Endothelial cell of umbilical vein (primary cell): Measurements from ENCODE around the gene SF3B1. TPM values are rescaled to one million over a fixed set of nuclear protein-coding genes. Genes with fewer than 3 reads are reported as not detected.

Source experiments
- BruUV-seq: library from RNA; stranded (reverse); fragments of 400-500 nt; replicated peaks from 2 replicates; lab custom pipeline; 2021; lab: Mats Ljungman, UMichigan
- CTCF ChIA-PET: fragments of 300-600, 350-600 bp; sonication (Branson Sonifier 250); formaldehyde crosslinking; loops from one replicate; lab custom pipeline; 2021; ENCODE audit warnings: antibody characterized with exemption, inconsistent platforms; lab: Charles Lee
- POLR2A ChIA-PET: fragments of 300-600, 350-600 bp; sonication (Branson Sonifier 250); formaldehyde crosslinking; loops from one replicate; lab custom pipeline; 2021; ENCODE audit warnings: antibody characterized with exemption, inconsistent platforms; lab: Charles Lee
- DNase-seq: peaks from one replicate; pipeline ENCODE4 v3.0.0-alpha.2; 2011; ENCODE audit warnings: low read depth, low spot score
- FAIRE-seq: peaks from 2 replicates; lab custom pipeline; 2011; peaks lifted over from hg19 to GRCh38; lab: Jason Lieb, UNC
- H2AFZ ChIP-seq: 2 replicates; pipeline ENCODE4 v1.6.0; 2012; ENCODE audit warnings: low read depth, low read length, control low read depth, inconsistent platforms
- H3K27ac ChIP-seq: 2 replicates; pipeline ENCODE4 v1.5.1; 2011; ENCODE audit warnings: low read depth, mild to moderate bottlenecking, control low read depth, low read length, moderate library complexity; ENCODE audit not compliant: insufficient read depth
- H3K27me3 ChIP-seq, 2 experiments: 2 replicates each; pipeline versions ENCODE4 v1.6.0 to v1.6.1; 2011; ENCODE audit warnings: low read length in 2 of 2, mixed read lengths in 1 of 2; ENCODE audit not compliant: control insufficient read depth in 2 of 2, insufficient read depth in 2 of 2
- H3K36me3 ChIP-seq, 2 experiments: 2 replicates in 1 of 2; 3 replicates in 1 of 2; pipeline ENCODE4 v1.5.1; 2011; ENCODE audit warnings: low read length in 2 of 2, mild to moderate bottlenecking in 1 of 2, moderate library complexity in 1 of 2; ENCODE audit not compliant: control insufficient read depth in 2 of 2, insufficient read depth in 2 of 2; ENCODE audit errors: extremely low read depth in 1 of 2
- H3K4me1 ChIP-seq: 3 replicates; pipeline ENCODE4 v1.5.1; 2011; ENCODE audit warnings: mild to moderate bottlenecking, low read length; ENCODE audit not compliant: control insufficient read depth, insufficient read depth; ENCODE audit errors: extremely low read depth
- H3K4me2 ChIP-seq: 2 replicates; pipeline ENCODE4 v1.6.1; 2011; ENCODE audit warnings: low read length, control low read depth, mixed read lengths; ENCODE audit not compliant: insufficient read depth
- H3K4me3 ChIP-seq, 3 experiments: fragments of 200-600 bp in 1 of 3; sonication (generic), shearing (Covaris generic) in 1 of 3; replicated peaks in 1 of 3; 2 replicates each; pipeline ENCODE4 v1.5.1; 2011 to 2016; ENCODE audit warnings: control low read depth in 3 of 3, low read length in 3 of 3, mild to moderate bottlenecking in 2 of 3, inconsistent platforms in 1 of 3, low read depth in 1 of 3, moderate library complexity in 1 of 3; ENCODE audit not compliant: insufficient read depth in 1 of 3
- H3K79me2 ChIP-seq: 2 replicates; pipeline ENCODE4 v1.6.0; 2012; ENCODE audit warnings: low read length, inconsistent platforms; ENCODE audit not compliant: control insufficient read depth, insufficient read depth
- H3K9ac ChIP-seq: replicated peaks from 2 replicates; pipeline ENCODE3; 2011; ENCODE audit warnings: low read length, control low read depth; ENCODE audit not compliant: insufficient read depth; ENCODE audit errors: extremely low read depth
- H3K9me1 ChIP-seq: replicated peaks from 3 replicates; pipeline ENCODE4 v1.6.0; 2011; ENCODE audit warnings: mild to moderate bottlenecking, low read length; ENCODE audit not compliant: control insufficient read depth, insufficient read depth; ENCODE audit errors: extremely low read depth
- H3K9me3 ChIP-seq: replicated peaks from 2 replicates; pipeline ENCODE4 v1.5.1; 2012; ENCODE audit warnings: low read length, inconsistent platforms; ENCODE audit not compliant: control insufficient read depth, insufficient read depth
- H4K20me1 ChIP-seq: replicated peaks from 2 replicates; pipeline ENCODE3; 2011; ENCODE audit warnings: mild to moderate bottlenecking, low read length; ENCODE audit not compliant: control insufficient read depth, insufficient read depth; ENCODE audit errors: extremely low read depth
- EZH2 ChIP-seq: IDR thresholded peaks from 2 replicates; pipeline ENCODE4 v1.6.1; 2012; ENCODE audit warnings: borderline replicate concordance, low read depth, mild to moderate bottlenecking, moderate library complexity, low read length, inconsistent platforms; ENCODE audit not compliant: severe bottlenecking
- FOS ChIP-seq: IDR thresholded peaks from 2 replicates; pipeline ENCODE4 v1.6.1; 2011; ENCODE audit warnings: mild to moderate bottlenecking, low read length, moderate library complexity, borderline replicate concordance; ENCODE audit not compliant: insufficient read depth
- GATA2 ChIP-seq: IDR thresholded peaks from 2 replicates; pipeline ENCODE4 v1.7.0; 2011; ENCODE audit warnings: low read depth, mild to moderate bottlenecking, moderate library complexity, mixed read lengths, low read length; ENCODE audit not compliant: insufficient read length, insufficient read depth
- JUN ChIP-seq: IDR thresholded peaks from 2 replicates; pipeline ENCODE4 v1.6.1; 2011; ENCODE audit warnings: borderline replicate concordance, low read depth; ENCODE audit not compliant: insufficient read length, insufficient read depth
- MYC ChIP-seq: IDR thresholded peaks from one replicate; pipeline ENCODE4 v1.6.1; 2011; ENCODE audit warnings: mild to moderate bottlenecking, low read depth, low read length
- POLR2A ChIP-seq: IDR thresholded peaks from 2 replicates; pipeline ENCODE4 v1.6.1; 2012; ENCODE audit warnings: low read depth, mild to moderate bottlenecking, control low read depth, low read length
- POLR2AphosphoS5 ChIP-seq: IDR thresholded peaks from 2 replicates; pipeline ENCODE4 v1.6.1; 2012; ENCODE audit warnings: low read depth, mild to moderate bottlenecking, control low read depth, low read length, moderate library complexity; ENCODE audit not compliant: insufficient read depth
- dilution Hi-C: fragments of 300-500 bp; cut with MboI; formaldehyde crosslinking; loops from one replicate; pipeline ENCODE4 v1.15.0; 2019; ENCODE audit warnings: low sequenced_read_pairs; ENCODE audit not compliant: extremely low pct_ligation_motif_present
- intact Hi-C: fragments of 100-400 bp; cut with micrococcal nuclease; formaldehyde crosslinking; loops from one replicate; pipeline ENCODE4 v1.10.0; 2022
- polyA plus RNA-seq, 4 experiments: library from polyadenylated mRNA; depleted of rRNA in 3 of 4; stranded (reverse) in 3 of 4; unstranded in 1 of 4; fragments of >200 nt; gene quantifications; 2 replicates each; pipeline versions ENCODE4 v1.2.1 to v1.2.3, GENCODE V29; 2011 to 2012; ENCODE audit warnings: missing spikeins in 1 of 4
- total RNA-seq: library from RNA; stranded (reverse); gene quantifications from 2 replicates; pipeline ENCODE4 v1.2.3, GENCODE V29; 2021
- TF ChIP-seq, protein P1 (sequence below): IDR thresholded peaks from 2 replicates; pipeline ENCODE4 v1.6.1; 2011; ENCODE audit not compliant: insufficient read depth, insufficient read length
- TF ChIP-seq, protein P2 (sequence below), 2 donors: IDR thresholded peaks; 1 replicate in 1 of 2; 2 replicates in 1 of 2; pipeline ENCODE4 v1.5.1; 2011; ENCODE audit warnings: low read length in 2 of 2, mild to moderate bottlenecking in 2 of 2, moderate library complexity in 2 of 2, control low read depth in 1 of 2, inconsistent platforms in 1 of 2, low read depth in 1 of 2; ENCODE audit not compliant: insufficient read depth in 1 of 2; ENCODE audit errors: extremely low read depth in 1 of 2

SF3B1 gene
- total and polyA plus RNA-seq, 2 donors (not counting 3 experiments of a cell fraction or from before 2014, with no cell fraction given) = 234 to 321 TPM

DNA sequence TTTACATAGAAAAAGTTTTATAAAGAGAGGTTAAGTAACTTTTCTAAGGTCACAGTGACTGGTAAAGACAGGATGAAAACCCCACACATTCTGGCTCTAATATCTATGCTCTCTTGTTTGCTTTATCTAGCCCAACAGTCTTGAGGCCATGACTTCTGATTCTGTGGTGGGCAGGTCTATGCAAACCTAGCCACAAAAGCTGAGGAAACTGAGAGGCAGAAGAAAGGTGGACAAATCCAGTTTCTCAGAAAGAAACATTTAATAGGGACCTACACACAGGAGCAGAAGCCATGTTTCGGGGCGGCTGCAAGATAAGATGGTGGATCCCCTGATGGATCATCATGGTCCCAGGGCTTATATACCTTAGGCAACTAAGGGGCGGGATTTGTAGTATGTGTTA lies 43.0 kb upstream of the SF3B1 start:
- POLR2A ChIA-PET = no interaction called here
- peak; percentile 8 for FAIRE-seq

More for the DNA sequence above, 43.0 kb upstream of the SF3B1 start:
- BruUV-seq = no TSS peak
- Histone ChIP-seq H3K36me3 (peaks cover 0 to 10% of the 10 kb centered on the region in 2 experiments), H3K9ac (no peak overlapping the region), H3K4me3 (no peak overlapping the region), H3K4me2 (no peak overlapping the region), H3K79me2 (no peaks in the 10 kb centered on the region), H3K9me3 (no peaks in the 10 kb centered on the region), H4K20me1 (no peaks in the 10 kb centered on the region), H3K27me3 (no peaks in the 10 kb centered on the region), H3K27ac (no peak overlapping the region), H2AFZ (no peak overlapping the region), H3K9me1 (no peaks in the 10 kb centered on the region), H3K4me1 (no peaks in the 10 kb centered on the region)
- no peak for TF ChIP-seq POLR2AphosphoS5
- no peak for TF ChIP-seq MYC
- no peak for TF ChIP-seq GATA2
- TF ChIP-seq POLR2A = no peak
- TF ChIP-seq EZH2 = no peak
- no peak for TF ChIP-seq FOS
- TF ChIP-seq, protein P1, sequence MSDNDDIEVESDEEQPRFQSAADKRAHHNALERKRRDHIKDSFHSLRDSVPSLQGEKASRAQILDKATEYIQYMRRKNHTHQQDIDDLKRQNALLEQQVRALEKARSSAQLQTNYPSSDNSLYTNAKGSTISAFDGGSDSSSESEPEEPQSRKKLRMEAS = no peak
- TF ChIP-seq, protein P2, sequence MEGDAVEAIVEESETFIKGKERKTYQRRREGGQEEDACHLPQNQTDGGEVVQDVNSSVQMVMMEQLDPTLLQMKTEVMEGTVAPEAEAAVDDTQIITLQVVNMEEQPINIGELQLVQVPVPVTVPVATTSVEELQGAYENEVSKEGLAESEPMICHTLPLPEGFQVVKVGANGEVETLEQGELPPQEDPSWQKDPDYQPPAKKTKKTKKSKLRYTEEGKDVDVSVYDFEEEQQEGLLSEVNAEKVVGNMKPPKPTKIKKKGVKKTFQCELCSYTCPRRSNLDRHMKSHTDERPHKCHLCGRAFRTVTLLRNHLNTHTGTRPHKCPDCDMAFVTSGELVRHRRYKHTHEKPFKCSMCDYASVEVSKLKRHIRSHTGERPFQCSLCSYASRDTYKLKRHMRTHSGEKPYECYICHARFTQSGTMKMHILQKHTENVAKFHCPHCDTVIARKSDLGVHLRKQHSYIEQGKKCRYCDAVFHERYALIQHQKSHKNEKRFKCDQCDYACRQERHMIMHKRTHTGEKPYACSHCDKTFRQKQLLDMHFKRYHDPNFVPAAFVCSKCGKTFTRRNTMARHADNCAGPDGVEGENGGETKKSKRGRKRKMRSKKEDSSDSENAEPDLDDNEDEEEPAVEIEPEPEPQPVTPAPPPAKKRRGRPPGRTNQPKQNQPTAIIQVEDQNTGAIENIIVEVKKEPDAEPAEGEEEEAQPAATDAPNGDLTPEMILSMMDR (IDR thresholded peaks at IDR 0.05; ENCODE audit: extremely low read depth in 1 of 2, insufficient read depth in 1 of 2, low read depth in 1 of 2, low read length in 2 of 2) = no peak
- no peak for TF ChIP-seq JUN
- dilution Hi-C loops = no loop called here
- no peak for DNase-seq
- CTCF ChIA-PET = no interaction called here
- intact Hi-C loops = no loop called here
